GM10266 (cell line): ENCODE data around the gene RNF34.

Experiments
- DNase-seq: peaks from one replicate; pipeline ENCODE4 v3.0.0; 2012; ENCODE audit errors: extremely low spot score
- CTCF ChIP-seq: IDR thresholded peaks from 2 replicates; pipeline ENCODE4 v1.5.1; 2012; ENCODE audit warnings: mild to moderate bottlenecking, low read depth; ENCODE audit not compliant: control insufficient read depth, insufficient read depth; ENCODE audit errors: missing control alignments

The RNF34 gene

GRCh38 chr12:121446750-121447149, 46.8 kb downstream of the RNF34 start:
- DNase-seq: no peak
- no peak for TF ChIP-seq CTCF

- no peak for DNase-seq
- TF ChIP-seq CTCF: no peak
Observed at GRCh38 chr12:121448771-121449315, 48.9 kb downstream of the RNF34 start.

- no peak for DNase-seq
- no peak for TF ChIP-seq CTCF
Observed at GRCh38 chr12:121451961-121452339, 52.0 kb downstream of the RNF34 start.

- no peak for DNase-seq
- TF ChIP-seq CTCF: no peak
Observed at GRCh38 chr12:121452340-121452984, 52.5 kb downstream of the RNF34 start.

- TF ChIP-seq CTCF: no peak
Observed at GRCh38 chr12:121452985-121453360, 53.1 kb downstream of the RNF34 start.

GRCh38 chr12:121453629-121454028, 53.7 kb downstream of the RNF34 start:
- DNase-seq: no peak
- no peak for TF ChIP-seq CTCF

More at GRCh38 chr12:121452985-121453360, 53.1 kb downstream of the RNF34 start:
- DNase-seq: no peak

GRCh38 chr12:121454921-121455320, 55.0 kb downstream of the RNF34 start:
- DNase-seq: peak; percentile 9
- TF ChIP-seq CTCF: no peak
